HL-60/S4 (cell line): Measurements from ENCODE around the gene TNS3.
"Not testable (repeated sequence)": the region's sequence is repeated elsewhere in the genome, so short reads cannot be mapped to it uniquely, and the experiment has no call there.

Experiments
- in situ Hi-C: fragments of 300-500 bp; cut with MboI; formaldehyde crosslinking; loops from 2 replicates; pipeline ENCODE4 v1.14.3; 2022; ENCODE audit warnings: low sequenced_read_pairs

Gene TNS3

DNA sequence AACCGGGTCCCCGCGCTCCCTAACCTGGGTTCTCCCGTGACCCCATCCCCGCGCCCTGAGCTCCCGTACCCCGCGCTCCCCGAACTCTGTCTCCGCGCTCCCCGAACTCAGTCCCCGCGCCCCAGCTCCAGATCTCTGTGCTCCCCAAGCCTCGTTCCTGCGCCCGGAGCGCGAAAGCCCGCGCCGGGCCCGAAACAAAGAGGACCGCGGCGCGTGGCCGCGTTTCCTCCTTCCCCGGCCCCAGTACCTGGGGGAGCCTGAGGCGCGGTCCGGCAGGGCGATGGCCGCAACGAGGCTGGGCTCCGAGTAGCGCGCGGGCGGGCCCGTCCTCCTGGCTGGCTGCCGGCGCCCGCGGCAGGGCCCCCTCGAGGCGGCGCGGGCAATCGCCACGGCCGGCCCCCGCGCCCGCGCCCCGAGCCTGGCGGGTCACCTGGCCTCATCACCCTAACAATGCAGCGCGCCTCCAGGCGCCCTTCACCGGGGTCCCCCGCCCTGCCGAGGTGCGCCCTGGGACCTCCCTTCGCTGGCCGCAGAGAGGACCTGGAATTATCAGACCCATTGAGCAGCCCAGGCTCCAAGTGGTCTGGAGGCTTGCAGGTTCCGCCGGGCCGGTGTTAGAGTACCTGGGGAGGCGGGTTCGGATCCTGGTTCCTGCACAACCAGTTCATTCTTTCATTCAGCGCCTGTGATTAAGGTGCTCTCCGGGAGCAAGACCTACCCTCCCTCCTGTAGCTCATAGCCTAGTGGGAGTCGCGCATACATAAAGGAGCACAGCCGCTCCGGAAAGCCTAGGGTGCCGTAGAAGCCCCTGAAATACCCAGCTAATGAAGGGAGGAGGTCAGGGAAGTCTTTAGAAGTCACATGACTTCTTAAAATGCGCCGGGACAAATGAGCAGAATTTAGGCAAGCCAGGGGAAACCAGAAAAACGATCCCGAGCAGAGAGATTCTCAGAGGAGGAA, at the start of gene TNS3:
TNS3 (minus strand) TSS at position 308 of the 960 bp plus-strand sequence. CDS start 142,475 bp downstream, outside the sequence.
- in situ Hi-C loops, result no loop called here

DNA sequence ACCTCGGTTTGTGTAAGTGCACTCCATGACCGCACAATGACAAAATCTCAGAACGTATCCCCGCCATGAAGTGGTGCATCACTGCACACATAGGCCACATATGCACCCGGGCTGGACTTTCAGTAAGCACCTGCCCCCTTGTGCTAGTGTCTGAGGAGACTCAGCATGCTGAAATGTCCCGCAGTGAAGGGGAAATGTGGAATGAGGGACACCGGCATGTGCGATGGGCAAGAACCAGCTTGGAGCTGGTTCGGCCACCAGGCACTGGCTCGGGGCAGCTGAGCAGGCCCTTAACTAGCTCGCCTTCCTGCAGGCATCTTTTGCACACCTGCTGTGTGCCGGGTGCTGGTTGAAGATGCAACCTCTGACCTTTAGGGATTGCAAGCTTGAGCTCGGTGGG, 49.8 kb upstream of the TNS3 start:
- in situ Hi-C loops, result no loop called here

DNA sequence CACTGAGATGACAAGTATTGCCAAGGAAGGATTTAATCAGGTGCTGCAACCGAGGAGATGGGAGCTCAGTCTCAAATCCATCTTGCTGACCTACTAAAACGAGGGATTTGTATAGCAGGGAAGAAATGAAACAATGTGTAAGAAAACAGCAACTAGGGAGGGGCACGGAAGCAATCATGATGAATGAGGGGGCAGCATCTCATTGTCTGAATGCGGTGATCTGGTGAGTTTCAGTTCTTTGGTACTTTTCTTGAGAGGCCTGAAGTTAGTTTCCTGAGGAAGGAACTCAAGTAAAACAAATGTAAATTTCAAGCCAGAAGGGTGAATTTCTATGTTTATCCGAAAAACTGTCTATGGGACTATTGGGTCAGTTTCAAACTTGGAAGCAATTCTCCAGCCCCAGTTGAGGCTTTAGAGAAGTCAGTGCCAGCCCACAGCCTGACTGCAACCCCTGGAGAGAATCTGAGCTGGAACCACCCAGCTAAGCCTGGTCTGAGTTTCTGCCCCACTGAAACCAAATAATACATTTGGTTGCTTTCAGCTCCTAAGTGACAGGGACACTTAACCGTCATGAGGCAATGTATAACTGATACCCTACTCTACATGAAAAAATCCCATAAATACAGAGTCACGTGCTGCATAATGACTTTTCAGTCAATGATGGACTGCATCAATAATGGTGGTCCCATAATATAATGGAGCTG, 45.8 kb upstream of the TNS3 start:
- in situ Hi-C loops, result no loop called here

DNA sequence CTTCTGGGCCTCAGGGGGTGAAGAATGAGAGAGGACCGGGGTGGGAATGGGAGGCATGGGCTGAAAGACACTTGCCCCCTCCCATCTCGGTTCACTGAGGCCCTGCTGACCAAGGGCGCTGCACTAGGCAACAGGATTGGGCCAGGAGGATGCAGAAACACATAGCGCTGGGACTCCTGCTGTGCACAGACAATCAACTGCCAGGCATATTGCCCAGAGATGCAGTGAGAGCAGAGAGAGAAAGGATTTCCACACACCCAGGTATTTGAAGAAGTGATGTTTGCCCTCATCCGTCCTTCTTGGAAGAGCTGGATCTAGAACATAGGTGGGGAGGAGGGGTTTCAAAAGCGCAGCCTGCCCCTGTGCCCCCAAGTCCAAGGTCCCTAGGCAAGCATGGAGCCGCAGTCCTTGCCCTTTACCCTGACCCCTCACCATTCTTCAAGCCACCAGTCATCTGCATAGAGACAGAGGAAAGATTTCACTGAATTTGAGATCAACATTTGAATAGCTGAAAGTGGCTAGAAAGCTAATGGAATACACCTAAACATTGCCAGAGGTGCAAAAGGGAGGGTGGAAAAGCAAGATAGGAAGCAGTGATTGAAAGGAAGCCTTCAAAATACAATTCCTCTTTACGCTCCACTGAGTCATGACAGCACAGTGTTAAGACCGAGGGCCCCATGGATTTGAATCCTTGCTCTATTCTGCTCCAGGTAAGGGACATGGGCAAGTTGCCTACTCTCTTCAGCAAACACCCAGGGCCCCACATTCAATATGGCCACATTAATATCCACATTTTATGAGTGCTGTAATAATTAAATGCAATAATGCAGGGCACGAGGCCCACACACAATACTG, 44.2 kb upstream of the TNS3 start:
- in situ Hi-C loops, result no loop called here

DNA sequence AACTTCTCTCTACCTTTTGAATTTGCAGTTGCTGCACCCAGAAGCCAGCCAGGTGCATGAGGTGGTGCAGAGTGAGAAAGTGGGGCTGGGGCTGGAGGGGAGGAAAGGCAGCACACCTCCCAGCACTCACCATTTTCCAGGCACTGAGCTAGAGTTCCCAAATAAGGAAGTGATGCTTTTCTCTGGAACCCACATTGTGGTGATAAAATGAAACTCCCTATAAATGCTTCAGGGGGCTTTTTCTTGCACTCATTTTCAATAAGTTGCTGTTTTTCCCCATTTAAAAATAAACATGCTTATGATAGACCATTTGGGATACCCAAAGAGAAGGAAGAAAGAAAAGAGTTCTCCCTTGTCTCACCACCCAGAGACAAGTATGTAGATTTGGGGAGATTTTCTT, 42.8 kb upstream of the TNS3 start:
- in situ Hi-C loops, result no loop called here

DNA sequence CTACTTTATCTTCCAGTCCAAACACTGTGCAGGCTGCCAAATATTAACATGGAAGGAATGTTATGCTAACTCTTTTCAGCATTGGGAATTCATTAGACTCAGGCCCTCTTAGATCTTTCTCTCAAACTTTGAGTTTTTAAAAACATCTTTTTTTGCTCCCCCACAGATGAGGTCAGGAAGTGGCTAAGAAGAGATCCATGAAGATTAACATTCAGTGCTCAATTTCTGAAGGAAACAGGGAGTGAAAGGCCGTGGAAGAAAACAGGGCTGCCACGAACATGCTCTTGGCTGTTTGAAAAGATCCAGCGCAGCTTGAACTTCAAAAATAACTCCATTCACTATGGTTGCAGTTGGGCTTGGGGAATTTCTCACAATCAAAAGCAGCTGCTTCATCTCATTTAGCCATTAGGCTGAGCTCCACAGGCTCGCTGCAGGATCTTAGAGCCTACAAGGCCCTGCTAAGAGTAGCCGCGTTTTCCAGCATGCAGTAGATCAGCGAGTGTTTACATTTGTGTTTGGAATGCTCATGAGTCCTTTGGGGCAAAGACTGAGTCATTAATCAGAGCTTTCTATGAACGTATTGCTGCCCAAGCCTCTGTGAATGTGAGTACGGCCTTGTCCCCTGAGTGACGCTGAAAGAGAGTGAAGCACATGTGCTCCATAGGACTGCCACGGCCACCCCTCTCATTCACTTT, 41.2 kb upstream of the TNS3 start:
- in situ Hi-C loops, result no loop called here

DNA sequence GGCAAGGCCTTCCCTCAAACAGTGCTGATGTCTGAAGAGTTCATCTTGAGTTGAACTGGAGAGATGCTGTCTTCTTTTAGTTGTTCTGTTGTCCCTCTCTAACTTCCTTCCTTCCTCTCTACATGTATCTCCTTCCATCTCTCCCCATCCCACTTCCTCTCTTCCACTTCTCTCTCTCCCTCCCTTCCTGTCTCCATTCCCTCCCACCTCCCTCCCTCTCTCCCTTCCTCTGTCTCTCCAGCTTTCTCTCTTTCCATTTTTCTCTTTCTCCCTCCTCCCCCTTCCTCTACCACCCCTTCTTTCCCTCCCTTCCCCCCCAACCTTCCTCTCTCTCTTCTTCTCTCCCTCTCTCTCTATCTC, 40.7 kb upstream of the TNS3 start:
- in situ Hi-C loops, result no loop called here

DNA sequence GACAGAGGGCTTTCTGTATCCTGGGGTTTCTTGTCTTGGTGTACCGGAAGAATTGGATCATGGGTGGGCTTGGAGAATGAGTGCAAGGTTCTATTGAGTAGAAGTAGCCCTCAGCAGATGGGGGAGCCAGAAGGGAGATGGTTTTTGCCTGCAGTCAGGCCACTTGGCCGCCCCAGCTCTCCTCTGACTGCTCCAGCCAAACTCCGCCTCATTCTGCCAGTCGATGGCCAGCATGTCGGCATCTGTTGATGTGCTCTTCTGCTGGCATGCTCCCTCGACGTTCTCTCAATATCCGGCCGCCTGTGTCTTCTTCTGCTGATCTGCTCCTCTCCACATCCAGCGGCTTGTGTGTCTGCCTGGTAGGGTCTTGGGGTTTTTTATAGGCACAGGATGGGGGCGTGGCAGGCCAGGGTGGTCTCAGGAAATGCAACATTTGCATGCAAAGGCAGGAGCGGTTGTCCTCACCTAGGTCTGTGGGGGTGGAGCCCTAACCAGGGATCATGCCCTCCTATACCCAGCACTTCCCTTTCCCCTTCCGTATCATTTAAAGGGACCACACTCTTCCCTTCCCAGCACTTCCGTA, 40.2 kb upstream of the TNS3 start:
- in situ Hi-C loops, result no loop called here

DNA sequence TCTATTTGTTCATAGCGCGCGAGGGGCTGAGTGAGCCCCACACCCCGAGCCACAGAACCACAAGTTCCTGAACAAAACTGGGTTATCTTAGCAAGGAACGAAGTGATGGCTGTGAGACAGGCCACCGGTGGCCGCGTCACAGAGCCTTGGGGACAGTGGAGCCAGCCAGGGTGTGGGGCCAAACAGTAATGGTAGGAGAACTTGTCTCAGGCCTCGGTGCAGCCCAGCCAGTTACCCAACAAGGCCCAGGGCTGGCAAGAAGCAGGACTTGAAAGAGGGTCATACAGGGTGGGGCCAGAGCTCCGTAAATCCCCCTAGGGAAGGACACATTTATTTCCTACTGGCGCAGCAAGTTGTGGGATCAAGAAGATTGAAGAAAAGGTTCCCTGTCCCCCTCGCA, 39.4 kb upstream of the TNS3 start:
- in situ Hi-C loops, result no loop called here

DNA sequence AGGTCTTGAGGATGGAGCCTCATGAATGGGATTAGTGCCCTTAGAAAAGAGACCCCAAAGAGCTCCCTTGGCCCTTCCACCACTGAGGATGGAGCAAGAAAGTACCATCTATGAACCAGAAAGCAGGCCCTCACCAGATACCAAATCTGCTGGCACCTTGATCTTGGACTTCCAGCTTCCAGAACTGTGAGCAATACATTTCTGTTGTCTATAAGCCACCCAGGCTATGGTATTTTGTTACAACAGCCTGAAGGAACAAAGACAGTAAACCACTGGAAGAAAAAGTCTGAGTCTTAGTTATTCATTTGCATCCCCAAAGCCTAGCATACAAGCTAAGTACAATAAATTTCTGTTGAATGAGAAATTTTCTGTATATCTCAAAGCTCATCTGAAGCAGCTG, 37.9 kb upstream of the TNS3 start:
- in situ Hi-C loops, result no loop called here

DNA sequence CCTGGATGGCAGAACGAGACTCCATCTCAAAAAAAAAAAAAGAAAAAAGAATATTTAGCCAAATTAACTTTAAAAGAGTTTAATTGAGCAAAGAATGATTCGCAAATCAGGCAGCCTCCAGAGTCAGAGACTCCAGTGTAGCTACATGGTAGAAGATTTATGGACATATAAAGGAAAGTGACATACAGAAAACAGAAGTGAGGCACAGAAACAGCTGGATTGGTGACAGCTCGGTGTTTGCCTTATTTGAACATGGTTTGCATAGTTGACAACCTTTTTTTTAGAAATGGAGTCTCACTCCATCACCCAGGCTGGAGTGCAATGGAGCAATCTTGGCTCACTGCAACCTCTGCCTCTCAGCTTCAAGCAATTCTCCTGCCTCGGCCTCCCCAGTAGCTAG, 35.2 kb upstream of the TNS3 start:
- in situ Hi-C loops, result no loop called here

DNA sequence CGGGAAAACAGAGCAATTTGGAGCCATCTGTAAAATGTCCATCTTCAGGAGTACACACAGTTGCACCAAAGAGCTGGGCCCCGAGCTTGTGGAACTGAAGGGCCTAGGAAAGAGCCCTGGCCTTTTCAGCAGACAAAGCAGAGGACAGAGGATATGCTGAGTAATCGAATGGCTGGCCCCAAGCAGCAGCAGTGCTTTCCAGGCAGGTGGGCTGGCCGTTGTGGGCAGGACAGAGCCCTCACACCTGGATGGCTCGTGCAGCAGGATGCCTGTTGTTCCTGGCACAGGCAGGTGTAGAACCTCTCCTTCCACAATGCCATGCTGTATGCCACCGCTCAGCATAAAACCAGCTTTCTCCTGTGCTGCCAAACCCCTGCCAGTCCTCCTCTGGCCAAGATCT, 32.5 kb upstream of the TNS3 start:
- in situ Hi-C loops, result no loop called here

DNA sequence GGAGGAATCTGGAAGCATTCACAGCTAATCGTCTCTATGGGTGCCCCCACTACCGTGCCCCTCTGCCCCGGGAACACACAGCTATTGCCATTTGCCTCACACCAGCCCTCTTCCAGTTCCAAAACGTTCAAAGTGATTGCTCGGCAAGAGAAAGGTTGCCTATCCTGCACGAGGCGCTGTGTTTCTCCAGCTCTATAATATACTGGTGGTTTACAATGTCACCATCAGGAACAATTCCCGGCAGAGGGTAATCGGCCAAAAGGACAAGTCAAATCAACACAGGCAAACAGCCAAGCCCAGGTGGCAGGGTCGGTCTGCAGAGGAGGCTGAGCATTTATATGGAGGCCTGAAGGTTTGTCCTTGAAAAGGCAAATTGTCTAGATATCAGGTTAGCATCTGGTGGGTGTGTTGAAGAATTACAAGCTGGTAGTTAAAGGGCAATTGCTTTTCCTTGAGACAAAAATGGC, 29.2 kb upstream of the TNS3 start:
- in situ Hi-C loops, result no loop called here

DNA sequence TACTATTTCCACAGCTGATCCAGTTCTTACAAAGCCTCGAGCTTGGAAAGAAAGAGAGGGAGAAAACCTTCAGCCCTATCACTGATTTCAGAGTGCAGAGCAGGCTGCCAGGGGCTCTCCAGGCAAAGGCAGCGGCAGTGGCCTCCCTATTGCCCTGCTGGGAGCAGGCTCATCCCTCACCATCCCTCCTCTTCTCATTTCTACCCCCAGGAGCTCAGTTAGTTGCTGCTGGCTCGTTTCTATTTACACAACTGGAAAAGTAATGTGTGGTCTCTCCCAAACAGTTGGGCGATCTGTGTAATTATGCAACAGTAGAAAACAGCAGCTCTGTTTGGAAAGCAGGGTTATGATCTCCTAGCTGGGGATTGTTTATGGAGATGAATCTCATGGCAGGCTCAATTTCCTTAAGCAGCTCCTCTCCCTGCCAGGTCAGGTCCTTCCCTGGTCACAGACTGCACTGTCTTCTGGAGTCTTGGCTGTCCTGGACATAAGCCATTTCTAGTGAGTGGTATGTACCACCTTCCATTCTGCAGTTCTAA, 28.7 kb upstream of the TNS3 start:
- in situ Hi-C loops, result no loop called here

DNA sequence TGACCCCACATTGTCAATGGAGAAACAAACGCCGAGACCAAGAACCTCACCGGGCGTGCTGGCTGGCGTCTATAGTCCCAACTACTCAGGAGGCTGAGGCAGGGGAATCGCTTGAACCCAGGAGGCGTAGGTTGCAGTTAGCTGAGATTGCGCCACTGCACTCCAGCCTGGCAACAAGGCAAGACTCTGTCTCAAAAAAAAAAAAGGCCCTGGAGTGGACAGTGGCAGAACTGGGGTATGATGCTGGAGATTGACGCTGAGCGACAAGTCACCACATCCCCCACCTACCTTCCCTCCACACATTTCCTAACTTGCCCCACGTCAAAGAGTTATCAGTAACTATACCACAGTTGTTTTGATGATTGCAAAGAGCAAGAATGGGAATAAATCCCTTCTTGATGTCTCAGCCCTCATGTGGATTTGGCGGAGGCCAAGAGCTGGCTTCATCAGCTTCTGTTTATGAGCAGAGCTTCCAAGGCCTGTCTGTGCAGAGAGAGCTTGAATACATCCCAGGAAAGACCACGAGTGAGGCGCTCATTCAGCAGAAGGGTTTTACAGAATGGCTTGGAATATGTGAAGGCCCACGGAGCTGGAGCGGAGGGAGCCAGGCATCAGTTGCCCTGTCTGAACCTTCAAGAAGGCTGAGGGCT, 28.0 kb upstream of the TNS3 start:
- in situ Hi-C loops, result no loop called here

DNA sequence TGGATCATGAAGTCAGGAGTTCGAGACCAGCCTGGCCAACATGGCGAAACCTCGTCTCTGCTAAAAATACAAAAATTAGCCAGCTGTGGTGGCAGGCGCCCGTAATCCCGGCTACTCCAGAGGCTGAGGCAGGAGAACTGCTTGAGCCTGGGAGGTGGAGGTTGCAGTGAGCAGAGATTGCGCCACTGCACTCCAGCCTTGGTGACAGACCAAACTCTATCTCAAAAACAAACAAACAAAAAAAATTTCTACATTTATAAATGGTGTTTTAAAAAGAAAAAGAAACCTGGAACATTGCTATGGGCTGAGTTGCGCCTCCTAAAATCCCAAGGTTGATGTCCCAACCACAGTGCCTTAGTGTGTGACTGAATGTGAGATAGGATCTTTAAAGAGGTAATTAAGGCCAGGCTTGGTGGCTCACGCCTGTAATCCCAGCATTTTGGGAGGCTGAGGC, 24.7 kb upstream of the TNS3 start:
- in situ Hi-C loops, result not testable (repeated sequence)

DNA sequence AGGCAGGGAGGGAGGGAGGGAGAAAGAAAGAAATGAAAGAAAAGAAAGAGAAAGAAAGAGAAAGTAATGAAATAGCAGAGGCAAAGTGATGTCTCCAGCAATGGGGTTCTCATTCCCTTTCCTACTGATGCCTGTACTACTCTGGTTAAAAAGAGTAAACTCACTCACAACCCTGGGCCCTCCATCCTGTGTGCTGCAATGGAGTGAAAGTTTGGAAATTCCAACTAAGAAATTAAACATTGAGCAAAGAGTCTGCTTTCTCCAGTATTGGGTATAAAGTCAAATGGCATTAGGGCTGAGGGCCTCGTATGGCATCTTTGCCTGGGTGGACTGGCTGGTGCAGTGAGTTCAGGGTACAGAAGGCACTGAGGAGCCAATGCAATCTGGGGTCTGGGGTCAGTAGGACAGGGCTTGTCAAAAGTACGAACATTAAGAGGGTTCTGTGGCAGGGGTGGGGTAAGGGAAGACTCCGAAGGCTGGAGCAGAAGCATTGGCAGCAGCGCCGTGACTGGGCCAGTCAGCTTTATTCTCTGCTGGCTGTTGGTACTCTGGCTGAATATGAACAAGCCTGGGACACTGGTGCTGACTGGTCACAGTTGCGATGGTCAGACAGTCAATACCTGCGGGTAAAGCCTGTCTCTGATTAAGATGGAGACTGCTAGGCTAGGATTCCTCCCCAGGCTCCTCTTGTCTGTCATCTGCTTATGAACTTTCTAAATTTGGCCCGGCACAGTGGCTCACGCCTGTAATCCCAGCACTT, 24.1 kb upstream of the TNS3 start:
- in situ Hi-C loops, result no loop called here

DNA sequence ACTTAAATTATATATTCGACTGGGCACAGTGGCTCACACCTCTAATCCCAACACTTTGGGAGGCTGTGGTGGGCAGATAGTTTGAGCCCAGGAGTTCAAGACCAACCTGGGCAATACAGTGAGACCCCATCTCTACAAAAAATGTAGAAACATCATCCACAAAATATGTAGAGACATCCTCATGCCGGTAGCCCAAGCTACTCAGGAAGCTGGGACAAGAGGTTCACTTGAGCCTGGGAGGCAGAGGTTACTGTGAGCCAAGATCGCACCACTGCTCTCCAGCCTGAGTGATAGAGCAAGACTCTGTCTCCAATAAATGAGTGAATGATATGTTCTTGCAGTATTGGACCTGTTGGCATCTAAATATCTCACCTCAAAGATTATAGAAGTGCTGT, 22.6 kb upstream of the TNS3 start:
- in situ Hi-C loops, result no loop called here
